Right ventricle myocardium superior (tissue), 1 donor: ENCODE results near the gene SRRM4. TPM values are rescaled to one million over a fixed set of nuclear protein-coding genes. Genes with fewer than 3 reads are reported as not detected.
A peak's percentile ranks its signal among the peaks of the same experiment; 100 is the strongest.
"Not testable (repeated sequence)": the region's sequence is repeated elsewhere in the genome, so short reads cannot be mapped to it uniquely, and the experiment has no call there.

Experiments used
- ATAC-seq: fragments of 200-7000 bp; cut with Tn5 transposase; one replicate; pipeline ENCODE4 v1.9.1; 2020; ENCODE audit warnings: mild to moderate bottlenecking; ENCODE audit not compliant: poor library complexity
- DNase-seq: peaks from one replicate; pipeline ENCODE4 v3.0.0-alpha.2; 2020
- intact Hi-C: fragments of 100-400 bp; cut with DNase I; formaldehyde crosslinking; loops from one replicate; pipeline ENCODE4 v1.11.2; 2022
- total RNA-seq: library from RNA; stranded (reverse); fragmentation: NEBNext Ultra II Directional; extraction: Animal tissue kit (Norgen Biotek cat#: 25700); gene quantifications from one replicate; pipeline ENCODE4 v1.2.1, GENCODE V29; 2021
- donor health status: DM: no; HTN: yes; CAD: no; lungs with severe emphysema.

The SRRM4 gene
- total RNA-seq, 1 donor from 2014 or later: 0.30 TPM

- ATAC-seq: no peak
- intact Hi-C loops: no loop called here
- DNase-seq: no peak
Measured at GRCh38 chr12:119005913-119006312, 24.6 kb downstream of the SRRM4 start.

GRCh38 chr12:119006746-119007145, 25.4 kb downstream of the SRRM4 start:
- intact Hi-C loops: no loop called here
- DNase-seq (no peak), ATAC-seq (no peak)

GRCh38 chr12:119008273-119008672, 26.9 kb downstream of the SRRM4 start:
- intact Hi-C loops, DNase-seq, ATAC-seq: not testable (repeated sequence)

GRCh38 chr12:119008691-119009221, 27.4 kb downstream of the SRRM4 start:
- DNase-seq: no peak

GRCh38 chr12:119011231-119011630, 29.9 kb downstream of the SRRM4 start:
- intact Hi-C loops: no loop called here
- DNase-seq (no peak), ATAC-seq (no peak)

More at GRCh38 chr12:119008691-119009221, 27.4 kb downstream of the SRRM4 start:
- no peak for ATAC-seq
- intact Hi-C loops: no loop called here

- intact Hi-C loops: no loop called here
- ATAC-seq (no peak), DNase-seq (no peak)
Measured at GRCh38 chr12:119012179-119012578, 30.8 kb downstream of the SRRM4 start.

GRCh38 chr12:119013023-119013422, 31.7 kb downstream of the SRRM4 start:
- intact Hi-C loops: no loop called here
- ATAC-seq (no peak), DNase-seq (no peak)

- DNase-seq: no peak
- intact Hi-C loops: no loop called here
- no peak for ATAC-seq
Measured at GRCh38 chr12:119014368-119014767, 33.0 kb downstream of the SRRM4 start.

- intact Hi-C loops: no loop called here
- DNase-seq (no peak), ATAC-seq (no peak)
Measured at GRCh38 chr12:119016715-119017114, 35.4 kb downstream of the SRRM4 start.

- DNase-seq: no peak
- intact Hi-C loops: no loop called here
- ATAC-seq: no peak
Measured at GRCh38 chr12:119019166-119019565, 37.8 kb downstream of the SRRM4 start.

- ATAC-seq (peak; percentile 65), DNase-seq (peak; percentile 51)
- intact Hi-C loops: no loop called here
Measured at GRCh38 chr12:119020406-119021360, 39.3 kb downstream of the SRRM4 start.

GRCh38 chr12:119024356-119024755, 43.0 kb downstream of the SRRM4 start:
- intact Hi-C loops: no loop called here
- no peak for DNase-seq
- no peak for ATAC-seq

- DNase-seq: no peak
- ATAC-seq: no peak
- intact Hi-C loops: no loop called here
Measured at GRCh38 chr12:119025786-119026185, 44.4 kb downstream of the SRRM4 start.

GRCh38 chr12:119033332-119033731, 52.0 kb downstream of the SRRM4 start:
- DNase-seq, ATAC-seq, intact Hi-C loops: not testable (repeated sequence)

- intact Hi-C loops: no loop called here
- no peak for ATAC-seq
- no peak for DNase-seq
Measured at GRCh38 chr12:119036878-119037825, 55.8 kb downstream of the SRRM4 start.

- no peak for DNase-seq
- ATAC-seq: no peak
- intact Hi-C loops: no loop called here
Measured at GRCh38 chr12:119044094-119044493, 62.8 kb downstream of the SRRM4 start.

- DNase-seq (no peak), ATAC-seq (no peak)
- intact Hi-C loops: no loop called here
Measured at GRCh38 chr12:119047641-119048040, 66.3 kb downstream of the SRRM4 start.

- intact Hi-C loops: no loop called here
- ATAC-seq (no peak), DNase-seq (no peak)
Measured at GRCh38 chr12:119050663-119051062, 69.3 kb downstream of the SRRM4 start.

- no peak for DNase-seq
- intact Hi-C loops: no loop called here
- ATAC-seq: no peak
Measured at GRCh38 chr12:119051474-119051873, 70.1 kb downstream of the SRRM4 start.
